Peyer's patch (tissue), 4 donors: Measurements from ENCODE around the gene PPP1R3F. TPM values are rescaled to one million over a fixed set of nuclear protein-coding genes. Genes with fewer than 3 reads are reported as not detected.

Experiments
- DNase-seq, 3 donors: peaks; one replicate each; pipeline ENCODE4 v3.0.0-alpha.2; 2017 to 2019
- H3K27ac ChIP-seq, 4 donors: fragments of 200-600 bp; sonication (generic); one replicate each; pipeline ENCODE4 v1.5.1; 2016 to 2019
- H3K27me3 ChIP-seq, 2 donors: fragments of 200-600 bp; sonication (generic); one replicate each; pipeline ENCODE4 v1.5.1; 2019
- H3K36me3 ChIP-seq, 3 donors: fragments of 200-600 bp; sonication (generic); one replicate each; pipeline ENCODE4 v1.5.1; 2016 to 2019
- H3K4me1 ChIP-seq, 4 donors: fragments of 200-600 bp; sonication (generic); one replicate each; pipeline ENCODE4 v1.5.1; 2016 to 2019
- H3K4me3 ChIP-seq, 4 donors: fragments of 200-600 bp; sonication (generic); 1 replicate in 3 of 4; 2 replicates in 1 of 4; pipeline ENCODE4 v1.5.1; 2016 to 2019; ENCODE audit warnings: mild to moderate bottlenecking in 1 of 4
- H3K9me3 ChIP-seq, 4 donors: fragments of 200-600 bp; sonication (generic); one replicate each; pipeline ENCODE4 v1.5.1; 2016 to 2019; ENCODE audit warnings: mild to moderate bottlenecking in 1 of 4
- CTCF ChIP-seq, 6 experiments: fragments of 450-650 bp in 4 of 6; fragments of 200-600 bp in 2 of 6; sonication (generic) in 1 of 6; IDR thresholded peaks; one replicate each; pipeline ENCODE4 v1.5.1; 2017 to 2019; ENCODE audit warnings: antibody characterized with exemption in 6 of 6, mild to moderate bottlenecking in 3 of 6, moderate library complexity in 1 of 6
- POLR2A ChIP-seq, 2 donors: fragments of 450-650 bp; IDR thresholded peaks; one replicate each; pipeline ENCODE4 v1.5.1; 2017; ENCODE audit warnings: antibody characterized with exemption in 2 of 2, mild to moderate bottlenecking in 2 of 2, moderate library complexity in 2 of 2
- total RNA-seq, 4 donors: library from RNA; depleted of rRNA; stranded (reverse); fragments of >200 nt; gene quantifications; one replicate each; pipeline ENCODE4 v1.1.0, GENCODE V29; 2016

Gene PPP1R3F
- total RNA-seq, 4 donors from 2014 or later, result 2.5 to 19.0 (median 7.5) TPM

GRCh38 chrX:49262603-49263002, 7.0 kb upstream of the PPP1R3F start:
- Histone ChIP-seq H3K4me1 (no peaks in the 10 kb centered on the region), H3K27me3 (no peaks in the 10 kb centered on the region), H3K36me3 (no peaks in the 10 kb centered on the region), H3K4me3 (no peak overlapping the region), H3K27ac (no peak overlapping the region), H3K9me3 (no peaks in the 10 kb centered on the region)
- DNase-seq, result no peak
- no peak for TF ChIP-seq CTCF (IDR thresholded peaks at IDR 0.05)
- TF ChIP-seq POLR2A (IDR thresholded peaks at IDR 0.05), result no peak

- TF ChIP-seq POLR2A (IDR thresholded peaks at IDR 0.05), result no peak
- H3K4me3 ChIP-seq, result no peak overlapping the region
- H3K36me3 ChIP-seq, result no peaks in the 10 kb centered on the region
- H3K27me3 ChIP-seq, result no peaks in the 10 kb centered on the region
- no peaks in the 10 kb centered on the region for H3K4me1 ChIP-seq
- no peaks in the 10 kb centered on the region for H3K9me3 ChIP-seq
- H3K27ac ChIP-seq, result no peak overlapping the region
- no peak for DNase-seq
Measured at GRCh38 chrX:49263631-49264030, 6.0 kb upstream of the PPP1R3F start.

GRCh38 chrX:49264460-49264859, 5.1 kb upstream of the PPP1R3F start, which contains the start of gene FOXP3:
TSS of gene FOXP3 (minus strand) at chrX:49264710. CDS start at chrX:49258505, 6,205 bp downstream.
- Histone ChIP-seq H3K36me3 (no peaks in the 10 kb centered on the region), H3K4me3 (no peak within 1 kb of the TSS)

GRCh38 chrX:49266523-49267445, 2.8 kb upstream of the PPP1R3F start:
- Histone ChIP-seq H3K4me1 (peaks cover 0 to 10% (median 5%) of the 10 kb centered on the region in 4 donors), H3K27me3 (no peaks in the 10 kb centered on the region), H3K27ac (no peak overlapping the region), H3K4me3 (no peak overlapping the region), H3K36me3 (no peaks in the 10 kb centered on the region), H3K9me3 (no peaks in the 10 kb centered on the region)
- no peak for DNase-seq
- no peak for TF ChIP-seq CTCF (IDR thresholded peaks at IDR 0.05)
- no peak for TF ChIP-seq POLR2A (IDR thresholded peaks at IDR 0.05)

More at GRCh38 chrX:49264460-49264859, 5.1 kb upstream of the PPP1R3F start, which contains the start of gene FOXP3:
- no peaks in the 10 kb centered on the region for H3K27me3 ChIP-seq
- no peak for TF ChIP-seq CTCF (IDR thresholded peaks at IDR 0.05)
- TF ChIP-seq POLR2A (IDR thresholded peaks at IDR 0.05), result no peak
- no peaks in the 10 kb centered on the region for H3K9me3 ChIP-seq
- no peaks in the 10 kb centered on the region for H3K4me1 ChIP-seq
- DNase-seq, result no peak
- no peak within 1 kb of the TSS for H3K27ac ChIP-seq

GRCh38 chrX:49268702-49269009, 937 bp upstream of the PPP1R3F start:
- TF ChIP-seq POLR2A (IDR thresholded peaks at IDR 0.05), result no peak
- no peak for TF ChIP-seq CTCF (IDR thresholded peaks at IDR 0.05)
- Histone ChIP-seq H3K36me3 (no peaks in the 10 kb centered on the region), H3K27ac (peak overlapping the region; percentile 87 to 97 (median 94)), H3K9me3 (no peaks in the 10 kb centered on the region), H3K27me3 (no peaks in the 10 kb centered on the region), H3K4me1 (peaks cover 0 to 15% (median 7%) of the 10 kb centered on the region in 4 donors), H3K4me3 (peak overlapping the region; percentile 41 to 90 (median 58))
- no peak for DNase-seq
